ENCODE measurements around the gene TPRG1.

TPRG1 gene

GRCh38 chr3:189160519-189161309 is 11.1 kb upstream of the TPRG1 start:
- Histone ChIP-seq H3K27me3 (ENCODE audit: insufficient read depth, poor library complexity, severe bottlenecking) (no peaks in the 10 kb centered on the region), H3K9me3 (ENCODE audit: severe bottlenecking) (no peaks in the 10 kb centered on the region), H3K36me3 (ENCODE audit: low read depth) (no peaks in the 10 kb centered on the region), H3K27ac (ENCODE audit: poor library complexity, severe bottlenecking) (no peak overlapping the region), H3K4me1 (ENCODE audit: insufficient read depth, poor library complexity, severe bottlenecking) (no peaks in the 10 kb centered on the region), H3K4me3 (ENCODE audit: severe bottlenecking) (no peak overlapping the region)
- no peak for TF ChIP-seq CTCF (IDR thresholded peaks at IDR 0.05; ENCODE audit: poor library complexity, severe bottlenecking)
- DNase-seq (ENCODE audit: low spot score), result no peak
- ATAC-seq (ENCODE audit: low read depth), result no peak

DNA sequence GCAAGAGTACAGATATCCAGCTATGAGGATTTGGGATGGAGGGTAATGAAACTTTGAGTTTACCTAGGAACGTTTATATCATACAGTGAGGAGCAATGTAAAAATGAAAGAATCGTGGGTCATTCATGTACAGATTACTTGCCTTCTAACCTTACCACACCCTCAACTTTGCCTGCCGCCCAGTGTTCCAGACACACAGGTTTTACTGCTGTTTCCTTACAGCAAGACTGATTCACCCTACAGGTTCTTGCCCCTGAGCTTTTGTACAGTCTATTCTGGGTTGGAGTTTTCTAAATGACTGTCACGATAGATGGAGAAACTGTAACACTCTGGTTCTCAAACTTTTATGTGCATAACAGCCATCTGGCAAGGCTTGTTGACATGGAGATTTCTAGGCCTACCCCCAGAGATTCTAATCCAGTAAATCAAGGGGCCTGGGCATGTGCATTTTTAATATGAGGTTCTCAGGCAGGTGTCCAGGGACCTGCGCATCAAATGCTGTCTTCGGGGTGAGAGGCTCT is 6.6 kb upstream of the TPRG1 start:
- peaks cover 9% of the 10 kb centered on the region for H3K4me1 ChIP-seq (ENCODE audit: insufficient read depth, poor library complexity, severe bottlenecking)
- no peak overlapping the region for H3K4me3 ChIP-seq (ENCODE audit: severe bottlenecking)
- H3K36me3 ChIP-seq (ENCODE audit: low read depth), result no peaks in the 10 kb centered on the region
- DNase-seq (ENCODE audit: low spot score) (no peak), ATAC-seq (ENCODE audit: low read depth) (no peak)
- no peaks in the 10 kb centered on the region for H3K9me3 ChIP-seq (ENCODE audit: severe bottlenecking)
- H3K27me3 ChIP-seq (ENCODE audit: insufficient read depth, poor library complexity, severe bottlenecking), result no peaks in the 10 kb centered on the region
- TF ChIP-seq CTCF (IDR thresholded peaks at IDR 0.05; ENCODE audit: poor library complexity, severe bottlenecking), result no peak
- H3K27ac ChIP-seq (ENCODE audit: poor library complexity, severe bottlenecking), result no peak overlapping the region

- Histone ChIP-seq H3K27me3 (ENCODE audit: insufficient read depth, poor library complexity, severe bottlenecking) (no peaks in the 10 kb centered on the region), H3K36me3 (ENCODE audit: low read depth) (no peaks in the 10 kb centered on the region), H3K9me3 (ENCODE audit: severe bottlenecking) (no peaks in the 10 kb centered on the region), H3K4me3 (ENCODE audit: severe bottlenecking) (no peak overlapping the region), H3K4me1 (ENCODE audit: insufficient read depth, poor library complexity, severe bottlenecking) (peaks cover 9% of the 10 kb centered on the region), H3K27ac (ENCODE audit: poor library complexity, severe bottlenecking) (no peak overlapping the region)
- ATAC-seq (ENCODE audit: low read depth), result no peak
- no peak for DNase-seq (ENCODE audit: low spot score)
- no peak for TF ChIP-seq CTCF (IDR thresholded peaks at IDR 0.05; ENCODE audit: poor library complexity, severe bottlenecking)
Observed at GRCh38 chr3:189166321-189166720, 5.5 kb upstream of the TPRG1 start.

DNA sequence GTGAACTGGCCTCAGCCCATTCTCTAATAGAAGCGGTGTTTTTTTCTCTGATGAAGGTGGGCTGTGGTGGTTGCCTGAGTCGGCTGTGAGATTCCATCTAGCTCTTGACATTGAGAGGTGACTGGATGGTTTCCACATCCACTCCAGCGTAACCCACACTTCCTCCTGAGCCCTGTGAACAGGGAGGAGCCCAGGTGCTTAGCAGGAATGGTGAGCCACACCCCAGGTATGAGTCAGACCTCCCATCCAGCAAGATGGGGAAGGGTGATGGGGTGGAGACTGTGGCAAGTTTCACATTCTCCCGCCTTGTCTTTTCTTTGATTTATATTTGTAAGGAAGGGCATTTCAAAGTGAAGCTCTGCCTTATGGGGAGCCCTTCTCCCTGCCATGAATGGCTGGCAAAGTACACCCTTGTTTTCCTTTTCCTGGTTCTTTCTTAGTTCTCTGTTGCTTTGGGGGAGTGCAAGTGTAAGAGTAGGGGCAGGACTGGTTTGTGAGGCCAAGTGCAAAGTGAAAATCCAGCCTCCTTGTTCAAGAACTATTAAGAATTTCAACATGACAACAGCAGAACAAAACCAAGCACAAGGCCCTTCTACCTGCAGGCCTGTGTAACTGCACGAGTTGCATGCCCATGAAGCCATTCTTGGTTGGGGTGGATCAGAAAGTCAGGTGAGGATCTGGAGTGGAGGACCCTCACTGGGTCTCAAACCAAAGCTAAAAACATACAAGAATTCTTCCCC is 4.6 kb upstream of the TPRG1 start:
- H3K36me3 ChIP-seq (ENCODE audit: low read depth), result no peaks in the 10 kb centered on the region
- no peak overlapping the region for H3K27ac ChIP-seq (ENCODE audit: poor library complexity, severe bottlenecking)
- peaks cover 9% of the 10 kb centered on the region for H3K4me1 ChIP-seq (ENCODE audit: insufficient read depth, poor library complexity, severe bottlenecking)
- no peak for TF ChIP-seq CTCF (IDR thresholded peaks at IDR 0.05; ENCODE audit: poor library complexity, severe bottlenecking)
- ATAC-seq (ENCODE audit: low read depth) (peak; percentile 100), DNase-seq (ENCODE audit: low spot score) (peak; percentile 83)
- H3K27me3 ChIP-seq (ENCODE audit: insufficient read depth, poor library complexity, severe bottlenecking), result no peaks in the 10 kb centered on the region
- no peaks in the 10 kb centered on the region for H3K9me3 ChIP-seq (ENCODE audit: severe bottlenecking)
- no peak overlapping the region for H3K4me3 ChIP-seq (ENCODE audit: severe bottlenecking)

Data from RWPE2 (cell line).